K562 (cell line): ENCODE data around the gene SPON1. TPM values are rescaled to one million over a fixed set of nuclear protein-coding genes. Genes with fewer than 3 reads are reported as not detected.

Experiments
- ATAC-seq: fragments of 200-7000 bp; cut with Tn5 transposase; 3 replicates; pipeline ENCODE4 v1.9.1; 2020; ENCODE audit warnings: moderate library complexity
- BruUV-seq: library from RNA; stranded (reverse); fragments of 400-500 nt; replicated peaks from 2 replicates; lab custom pipeline; 2021; lab: Mats Ljungman, UMichigan
- CTCF ChIA-PET: fragments of 300-600 bp; formaldehyde crosslinking; extraction: SDS; loops from one replicate; lab custom pipeline; 2021; ENCODE audit warnings: low intra/inter-chr PET ratio; lab: Yijun Ruan, JAX
- POLR2A ChIA-PET: fragments of 300-600, 350-650 bp; sonication (Branson Sonifier 250); formaldehyde crosslinking; extraction: SDS; loops from one replicate; lab custom pipeline; 2021; ENCODE audit warnings: antibody characterized with exemption, inconsistent platforms; lab: Yijun Ruan, JAX
- DNase-seq, 4 experiments: peaks; one replicate each; pipeline versions ENCODE4 v3.0.0 to v3.0.0-alpha.2; 2011 to 2018; ENCODE audit warnings: low spot score in 3 of 4, mixed read lengths in 3 of 4; ENCODE audit errors: extremely low read depth in 1 of 4
- FAIRE-seq: peaks from 2 replicates; lab custom pipeline; 2011; peaks lifted over from hg19 to GRCh38; lab: Jason Lieb, UNC
- H2AFZ ChIP-seq: 2 replicates; pipeline ENCODE4 v1.6.0; 2011; ENCODE audit warnings: low read depth, low read length, control low read depth, inconsistent platforms
- H3K27ac ChIP-seq: fragments of 200-600 bp; 3 replicates; pipeline ENCODE4 v1.8.0; 2011; ENCODE audit warnings: low read depth, mild to moderate bottlenecking, control low read depth, inconsistent platforms, low read length, moderate library complexity, mixed read lengths; ENCODE audit errors: extremely low read depth
- H3K27me3 ChIP-seq, 2 experiments: fragments of 300-600 bp in 1 of 2; 2 replicates in 1 of 2; 3 replicates in 1 of 2; pipeline versions ENCODE4 v1.6.0 to v1.8.0; 2011; ENCODE audit warnings: inconsistent platforms in 2 of 2, low read length in 2 of 2, mild to moderate bottlenecking in 1 of 2, mixed read lengths in 1 of 2, moderate library complexity in 1 of 2; ENCODE audit not compliant: control insufficient read depth in 2 of 2, insufficient read depth in 2 of 2
- H3K36me3 ChIP-seq: fragments of 300-600 bp; 3 replicates; pipeline ENCODE4 v1.8.0; 2011; ENCODE audit warnings: mild to moderate bottlenecking, low read length, inconsistent platforms; ENCODE audit not compliant: control insufficient read depth, insufficient read depth
- H3K4me1 ChIP-seq, 2 experiments: fragments of 200-600 bp in 1 of 2; replicated peaks in 1 of 2; 2 replicates in 1 of 2; 3 replicates in 1 of 2; pipeline versions ENCODE4 v1.5.1 to v1.8.0; 2011; ENCODE audit warnings: inconsistent platforms in 2 of 2, low read length in 2 of 2, mild to moderate bottlenecking in 1 of 2, mixed read lengths in 1 of 2, moderate library complexity in 1 of 2; ENCODE audit not compliant: control insufficient read depth in 2 of 2, insufficient read depth in 2 of 2
- H3K4me2 ChIP-seq: 2 replicates; pipeline ENCODE4 v1.6.1; 2011; ENCODE audit warnings: low read length, control low read depth, inconsistent platforms, mixed read lengths; ENCODE audit not compliant: insufficient read depth
- H3K4me3 ChIP-seq: fragments of 200-600 bp; sonication (generic), shearing (Covaris generic); 2 replicates; pipeline ENCODE4 v1.5.1; 2016; ENCODE audit warnings: control low read depth, inconsistent platforms
- H3K79me2 ChIP-seq: fragments of 200-600 bp; 3 replicates; pipeline ENCODE4 v1.8.0; 2011; ENCODE audit warnings: low read length, inconsistent platforms; ENCODE audit not compliant: control insufficient read depth, insufficient read depth
- H3K9ac ChIP-seq, 2 experiments: 2 replicates each; pipeline versions ENCODE4 v1.6.0 to v1.6.1; 2011; ENCODE audit warnings: low read depth in 2 of 2, low read length in 2 of 2, control low read depth in 1 of 2, inconsistent platforms in 1 of 2, mild to moderate bottlenecking in 1 of 2, mixed read lengths in 1 of 2; ENCODE audit not compliant: insufficient read depth in 1 of 2
- H3K9me1 ChIP-seq: one replicate; pipeline ENCODE4 v1.6.0; 2011; ENCODE audit warnings: inconsistent platforms, mild to moderate bottlenecking, low read length, moderate library complexity; ENCODE audit not compliant: control insufficient read depth, insufficient read depth
- H3K9me3 ChIP-seq: replicated peaks from 2 replicates; pipeline ENCODE4 v1.5.1; 2011; ENCODE audit warnings: low read depth, low read length, inconsistent platforms; ENCODE audit not compliant: control insufficient read depth, insufficient read depth
- H4K20me1 ChIP-seq: replicated peaks from 2 replicates; pipeline ENCODE4 v1.6.1; 2011; ENCODE audit warnings: low read length, inconsistent platforms, mixed read lengths; ENCODE audit not compliant: control insufficient read depth, insufficient read depth
- EHMT2 ChIP-seq: fragments of 450-650 bp; IDR thresholded peaks from 2 replicates; pipeline ENCODE4 v1.6.1; 2018; ENCODE audit warnings: antibody characterized with exemption
- NFE2 ChIP-seq: IDR thresholded peaks from 2 replicates; pipeline ENCODE4 v1.6.1; 2014; ENCODE audit warnings: antibody characterized with exemption, low read depth
- TBL1XR1 ChIP-seq, 2 experiments: IDR thresholded peaks; 2 replicates each; pipeline ENCODE4 v1.6.1; 2012; ENCODE audit warnings: improper control_type of control experiment in 2 of 2, low read length in 2 of 2, mild to moderate bottlenecking in 1 of 2
- TSC22D4 ChIP-seq: fragments of 450-650 bp; IDR thresholded peaks from 2 replicates; pipeline ENCODE4 v1.6.1; 2016; ENCODE audit warnings: missing genetic modification characterization, missing biosample characterization, control low read depth
- USF2 ChIP-seq: sonication (generic); formaldehyde crosslinking; IDR thresholded peaks from 2 replicates; pipeline ENCODE4 v1.5.0; 2020; ENCODE audit warnings: missing genetic modification reagents
- ZNF551 ChIP-seq: fragments of 250-450 bp; sonication (Bioruptor Pico); IDR thresholded peaks from 2 replicates; pipeline ENCODE4 v1.5.0; 2021; ENCODE audit warnings: mild to moderate bottlenecking, moderate library complexity
- ZNF561 ChIP-seq: fragments of 450-650 bp; formaldehyde crosslinking; conservative IDR thresholded peaks from 2 replicates; pipeline ENCODE4 v1.4.0; 2020; ENCODE audit warnings: mild to moderate bottlenecking, moderate library complexity
- whole genome bisulfite sequencing: fragments of 100-300 bp; shearing (Covaris generic); methylation state at CpG from one replicate; pipeline ENCODE4 v1.1.6; 2016; ENCODE audit warnings: low coverage, mixed read lengths; ENCODE audit not compliant: insufficient coverage; ENCODE audit errors: missing lambda C conversion rate; 5-methylcytosine and 5-hydroxymethylcytosine counted together
- in situ Hi-C: fragments of 300-500 bp; cut with MboI; formaldehyde crosslinking; loops from 4 replicates; pipeline ENCODE4 v1.15.0; 2018; ENCODE audit warnings: inconsistent platforms, mixed read lengths
- intact Hi-C: fragments of 100-400 bp; cut with micrococcal nuclease; formaldehyde crosslinking; loops from 2 replicates; pipeline ENCODE4 v1.14.2; 2022
- polyA plus RNA-seq, 8 experiments: library from polyadenylated mRNA; depleted of rRNA in 4 of 8; stranded (reverse) in 5 of 8; unstranded in 3 of 8; fragments of >200 nt; fragmentation: Nextera tagmentation in 2 of 8; fragmentation: Illumina TruSeq in 1 of 8; extraction: Ambion mirVana in 2 of 8; extraction: Trizol in 1 of 8; gene quantifications; 2 replicates each; pipeline versions ENCODE4 v1.2.1 to v1.2.3, GENCODE V29; 2011 to 2014; ENCODE audit warnings: inconsistent platforms in 1 of 8, missing spikeins in 1 of 8
- total RNA-seq, 7 experiments: library from RNA; depleted of rRNA in 6 of 7; stranded (reverse); fragments of >200 nt in 6 of 7; fragmentation: Illumina TruSeq in 2 of 7; extraction: Trizol in 2 of 7; gene quantifications; 2 replicates each; pipeline versions ENCODE4 v1.2.1 to v1.2.3, GENCODE V29; 2011 to 2021; ENCODE audit warnings: low replicate concordance in 1 of 7

The SPON1 gene
- total and polyA plus RNA-seq, 9 of the 15 experiments (the other 6 are each of a cell fraction or from before 2014, with no cell fraction given): 0.04 to 0.06 TPM; not detected in 7

DNA sequence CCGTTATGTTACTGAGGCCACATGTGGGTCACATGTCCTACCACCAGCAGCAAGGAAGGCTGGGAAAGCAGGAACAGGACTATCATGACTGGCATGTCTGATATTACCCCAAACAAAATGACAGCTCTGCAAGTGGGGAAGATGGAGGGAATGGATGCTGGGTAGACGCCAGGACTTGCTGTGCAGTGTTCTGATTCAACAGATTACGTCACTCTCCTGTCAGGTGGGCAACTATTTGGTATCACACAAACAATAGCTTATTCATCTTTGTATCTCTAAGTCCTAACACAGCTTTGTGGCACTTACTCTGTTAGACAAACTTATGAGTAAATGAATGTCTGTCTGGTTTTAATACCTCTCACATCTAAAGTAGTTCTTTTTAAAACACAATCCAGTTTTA, 105.2 kb downstream of the SPON1 start:
- POLR2A ChIA-PET: interaction anchor here (1.3 kb wide), 1 partner anchor 20 kb away, joined by 3 read pairs; no protein-coding TSS in a partner anchor
- TF ChIP-seq ZNF551 (CRISPR knock-in tag) (no peak), TSC22D4 (no peak), TBL1XR1 (IDR thresholded peaks at IDR 0.05; ENCODE audit: low read length in 2 of 2) (no peak), ZNF561 (CRISPR knock-in tag) (no peak), EHMT2 (no peak), NFE2 (no peak), USF2 (0 out of 2 replicates have a peak, but pooled peaks have one; percentile 14)
- no TSS peak for BruUV-seq

More for the DNA sequence above, 105.2 kb downstream of the SPON1 start:
- Histone ChIP-seq H3K27ac (no peak overlapping the region), H3K27me3 (no peaks in the 10 kb centered on the region), H2AFZ (no peak overlapping the region), H3K36me3 (no peaks in the 10 kb centered on the region), H3K9ac (no peak overlapping the region), H3K9me3 (no peaks in the 10 kb centered on the region), H3K79me2 (no peaks in the 10 kb centered on the region), H3K4me1 (no peaks in the 10 kb centered on the region), H3K4me3 (no peak overlapping the region), H3K9me1 (no peaks in the 10 kb centered on the region), H4K20me1 (no peaks in the 10 kb centered on the region), H3K4me2 (no peak overlapping the region)
- CTCF ChIA-PET: no interaction called here
- in situ Hi-C loops: no loop called here
- DNase-seq (no peak), FAIRE-seq (no peak), ATAC-seq (no peak)
- intact Hi-C loops: no loop called here
- WGBS: 2% methylated on average over 3 of the region's 3 CpGs
